GM21390 (cell line): ENCODE results near the gene TBX6.
"Not testable (repeated sequence)": the region's sequence is repeated elsewhere in the genome, so short reads cannot be mapped to it uniquely, and the experiment has no call there.

Experiments used
- ATAC-seq: cut with Tn5 transposase; IDR thresholded peaks from one replicate; pipeline ENCODE4 v1.9.1; 2021; ENCODE audit not compliant: unreplicated experiment

TBX6 gene

GRCh38 chr16:30091474-30092372 is at the start of gene TBX6:
TSS of gene TBX6 (minus strand) at chr16:30091924. CDS start at chr16:30091193, 731 bp downstream.
- ATAC-seq = peak; percentile 63

DNA sequence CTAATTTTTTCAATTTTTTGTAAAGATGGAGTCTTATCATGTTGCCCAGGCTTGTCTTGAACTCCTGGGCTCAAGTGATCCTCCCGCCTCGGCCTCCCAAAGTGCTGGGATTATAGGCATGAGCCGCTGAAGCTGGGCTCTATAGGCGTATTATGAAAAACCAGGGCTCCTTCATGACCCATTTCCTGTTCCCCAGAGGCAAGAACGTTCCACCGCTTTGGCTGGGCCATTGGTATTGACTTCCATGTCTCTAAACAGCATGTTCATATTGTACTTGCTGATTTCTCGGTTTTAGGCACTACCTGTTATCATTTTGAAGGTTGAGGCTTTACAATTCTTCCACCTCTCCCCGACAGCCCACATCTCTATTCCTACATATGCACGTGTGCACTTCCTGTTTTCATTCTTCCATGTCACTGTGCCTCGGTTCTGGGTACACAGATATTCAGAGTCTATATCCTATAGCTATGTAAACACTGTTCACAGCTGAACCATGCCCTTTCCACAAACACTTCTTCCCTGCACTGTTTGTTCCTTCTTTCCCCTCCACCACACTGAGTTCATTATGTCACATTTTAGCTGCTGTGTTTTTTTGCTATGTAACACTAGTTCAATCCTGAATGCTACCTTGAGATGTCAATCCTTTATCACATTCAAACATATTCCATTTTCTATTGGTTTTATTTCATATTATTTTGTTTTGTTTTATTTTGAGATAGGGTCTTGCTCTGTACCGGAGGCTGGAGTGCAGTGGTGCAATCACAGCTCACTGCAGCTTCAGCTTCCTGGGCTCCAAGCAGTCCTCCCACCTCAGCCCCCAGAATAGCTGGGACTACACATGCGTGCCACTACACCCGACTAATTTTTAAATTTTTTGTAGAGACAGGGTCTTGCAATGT is 48.1 kb upstream of the TBX6 start:
- ATAC-seq = no peak

DNA sequence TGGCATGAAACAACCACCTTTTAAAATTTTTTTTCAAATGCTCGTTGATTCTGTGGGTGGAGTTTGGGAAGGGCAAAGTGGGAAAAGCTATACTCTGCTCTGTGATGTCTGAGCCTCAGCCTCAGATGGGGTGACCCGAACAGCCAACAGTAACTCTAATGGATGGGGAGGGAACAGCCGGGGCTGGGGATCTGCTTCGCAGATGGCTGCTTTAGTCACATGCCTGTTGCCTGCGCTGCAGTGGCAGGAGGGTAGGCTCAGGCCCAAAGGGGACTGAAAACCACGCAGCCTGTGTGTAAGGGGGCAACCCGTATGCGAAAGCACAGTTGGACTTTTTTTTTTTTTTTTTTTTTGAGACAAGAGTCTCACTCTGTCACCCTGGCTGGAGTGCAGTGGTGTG is 46.2 kb upstream of the TBX6 start:
- ATAC-seq = no peak

DNA sequence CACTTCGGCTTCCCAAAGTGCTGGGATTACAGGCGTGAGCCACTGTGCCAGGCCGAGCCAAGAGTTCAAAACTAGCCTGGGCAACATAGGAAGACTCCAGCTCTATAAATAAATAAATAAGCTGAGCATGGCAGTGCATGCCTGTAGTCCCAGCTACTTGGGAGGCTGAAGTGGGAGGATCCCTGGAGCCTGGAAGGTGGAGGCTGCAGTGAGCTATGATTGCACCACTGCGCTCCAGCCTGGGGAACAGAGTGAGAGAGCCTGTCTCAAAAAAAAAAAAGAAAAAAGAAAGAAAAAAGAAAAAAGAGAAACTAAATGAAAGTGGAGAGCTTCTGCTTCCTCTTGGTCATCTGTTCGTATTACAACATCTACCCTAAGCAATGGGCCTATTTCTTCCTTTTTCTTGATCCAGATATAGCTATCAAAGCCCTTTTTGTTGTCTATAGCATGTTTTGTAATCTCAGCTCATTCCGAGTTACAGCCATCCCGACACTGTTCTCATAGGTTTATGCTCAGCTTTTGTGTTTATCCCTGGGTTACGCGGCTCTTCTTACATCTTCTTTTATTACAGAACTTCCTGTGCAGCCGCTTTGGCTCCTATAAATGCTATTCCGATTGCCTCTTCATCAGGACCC is 45.4 kb upstream of the TBX6 start:
- no peak for ATAC-seq

GRCh38 chr16:30132591-30132990 is 40.9 kb upstream of the TBX6 start:
- ATAC-seq = no peak

GRCh38 chr16:30131869-30132475 is 40.2 kb upstream of the TBX6 start:
- ATAC-seq = no peak

GRCh38 chr16:30127993-30128392 is 36.3 kb upstream of the TBX6 start:
- ATAC-seq = no peak

DNA sequence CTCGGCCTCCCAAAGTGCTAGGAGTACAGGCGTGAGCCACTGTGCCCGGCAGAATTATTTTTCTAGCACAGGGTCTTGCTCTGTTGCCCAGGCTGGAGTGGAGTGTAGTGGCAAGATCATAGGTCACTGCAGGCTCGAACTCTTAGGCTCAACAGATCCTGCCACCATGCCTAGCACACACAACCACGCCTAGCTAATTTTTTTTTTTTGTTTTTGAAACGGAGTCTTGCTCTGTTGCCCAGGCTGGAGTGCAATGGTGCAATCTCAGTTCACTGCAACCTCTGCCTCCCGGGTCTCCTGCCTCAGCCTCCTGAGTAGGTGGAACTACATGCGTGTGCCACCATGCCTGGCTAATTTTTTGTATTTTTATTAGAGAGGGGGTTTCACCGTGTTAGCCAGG is 34.0 kb upstream of the TBX6 start:
- ATAC-seq = not testable (repeated sequence)

- ATAC-seq = no peak
Measured at GRCh38 chr16:30124985-30125379, 33.3 kb upstream of the TBX6 start.

GRCh38 chr16:30122604-30123160 is 31.0 kb upstream of the TBX6 start:
- no peak for ATAC-seq

- no peak for ATAC-seq
Measured at GRCh38 chr16:30121741-30122571, 30.2 kb upstream of the TBX6 start.

GRCh38 chr16:30120340-30121105 is 28.8 kb upstream of the TBX6 start:
- no peak for ATAC-seq

DNA sequence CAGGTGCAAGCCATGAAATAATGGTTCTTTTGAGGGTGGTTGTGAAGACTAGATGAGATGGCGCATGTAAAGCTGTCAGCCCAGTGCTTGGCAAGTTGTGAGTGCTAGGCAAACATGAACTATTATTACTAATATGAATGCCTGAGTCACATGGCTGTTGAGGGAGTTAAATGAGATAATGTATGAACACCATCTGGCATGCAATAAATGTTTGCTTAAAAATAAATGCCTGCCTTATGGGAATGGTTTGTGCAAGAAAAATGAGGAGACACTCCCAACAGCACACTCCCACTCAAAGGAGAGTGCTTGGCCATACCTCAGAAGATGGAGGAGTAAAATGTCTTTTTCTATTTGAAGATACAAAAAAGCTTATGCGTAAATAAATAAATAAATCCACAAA is 27.7 kb upstream of the TBX6 start:
- no peak for ATAC-seq

DNA sequence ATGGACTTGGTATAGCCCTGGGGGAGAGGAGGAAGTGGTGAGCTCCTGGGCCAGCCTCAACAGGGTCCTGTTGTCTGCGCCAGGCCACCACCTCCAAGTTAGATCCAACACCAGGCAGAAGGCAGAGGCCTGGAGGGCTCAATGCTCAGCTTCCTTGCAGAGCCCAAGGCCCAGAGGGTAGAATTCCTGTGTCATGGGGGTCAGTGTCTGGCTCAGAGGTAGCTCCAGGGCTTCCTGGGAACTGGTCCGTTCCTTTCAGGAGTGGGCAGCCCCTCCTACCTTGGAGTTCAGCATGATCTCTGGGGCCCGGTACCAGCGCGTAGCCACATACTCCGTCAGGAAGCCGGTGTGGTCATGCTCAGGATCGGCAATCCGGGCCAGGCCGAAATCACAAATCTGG is 26.0 kb upstream of the TBX6 start:
- ATAC-seq = no peak

DNA sequence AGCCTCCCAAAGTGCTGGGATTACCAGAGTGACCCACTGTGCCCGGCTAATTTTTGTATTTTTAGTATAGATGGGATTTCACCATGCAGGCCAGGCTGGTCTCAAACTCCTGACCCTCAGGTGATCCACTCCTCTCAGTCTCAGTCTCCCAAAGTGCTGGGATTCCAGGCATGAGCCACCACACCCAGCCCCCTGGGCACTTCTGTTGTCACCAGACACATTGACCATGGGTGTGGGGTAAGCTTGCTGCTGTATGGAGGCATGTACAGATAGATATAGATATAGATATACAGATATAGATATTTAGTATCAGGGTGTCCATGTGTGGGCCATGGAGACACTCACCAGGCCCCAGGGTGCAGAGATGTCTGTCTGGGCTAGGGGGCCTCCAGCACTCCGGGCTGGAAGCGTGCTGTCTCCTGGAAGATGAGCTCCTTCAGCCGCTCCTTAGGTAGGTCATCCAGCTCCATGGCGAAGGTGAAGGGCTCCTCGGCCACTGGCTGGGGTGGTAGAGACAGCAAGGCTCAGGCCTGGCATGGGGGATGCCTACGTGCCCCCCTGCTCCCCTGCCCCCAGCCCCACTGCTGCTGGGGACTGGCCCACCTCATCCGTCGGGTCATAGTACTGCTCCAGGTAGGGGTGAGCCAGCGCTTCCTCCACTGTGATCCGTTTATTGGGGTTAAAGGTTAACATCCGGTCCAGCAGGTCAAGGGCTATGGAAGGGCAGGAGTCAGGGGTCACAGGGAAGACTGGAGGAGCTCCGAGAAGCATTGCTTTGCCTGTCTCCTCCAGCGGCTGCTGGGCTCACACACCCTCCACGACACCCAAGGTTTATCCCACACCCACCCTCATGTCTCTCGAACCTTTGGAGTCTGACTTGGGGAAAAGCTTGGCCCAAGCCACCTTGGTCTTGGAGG is 24.8 kb upstream of the TBX6 start:
- ATAC-seq = no peak

- no peak for ATAC-seq
Measured at GRCh38 chr16:30115238-30115637, 23.5 kb upstream of the TBX6 start.

DNA sequence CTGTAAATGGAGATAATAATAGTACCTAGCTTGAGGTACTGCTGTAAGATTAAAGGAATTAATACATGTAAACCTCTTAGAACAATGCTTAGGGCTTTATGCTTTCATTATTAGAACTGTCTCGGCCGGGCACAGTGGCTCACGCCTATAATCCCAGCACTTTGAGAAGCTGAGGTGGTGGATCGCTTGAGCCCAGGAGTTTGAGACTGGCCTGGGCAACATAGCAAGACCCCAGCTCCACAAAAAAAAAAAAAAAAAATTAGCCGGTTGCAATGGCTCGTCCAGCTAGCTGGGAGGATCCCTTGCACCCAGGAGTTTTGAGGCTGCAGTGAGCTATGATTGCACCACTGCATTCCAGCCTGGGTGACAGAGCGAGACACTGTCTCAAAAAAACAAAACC is 23.1 kb upstream of the TBX6 start:
- not testable (repeated sequence) for ATAC-seq

DNA sequence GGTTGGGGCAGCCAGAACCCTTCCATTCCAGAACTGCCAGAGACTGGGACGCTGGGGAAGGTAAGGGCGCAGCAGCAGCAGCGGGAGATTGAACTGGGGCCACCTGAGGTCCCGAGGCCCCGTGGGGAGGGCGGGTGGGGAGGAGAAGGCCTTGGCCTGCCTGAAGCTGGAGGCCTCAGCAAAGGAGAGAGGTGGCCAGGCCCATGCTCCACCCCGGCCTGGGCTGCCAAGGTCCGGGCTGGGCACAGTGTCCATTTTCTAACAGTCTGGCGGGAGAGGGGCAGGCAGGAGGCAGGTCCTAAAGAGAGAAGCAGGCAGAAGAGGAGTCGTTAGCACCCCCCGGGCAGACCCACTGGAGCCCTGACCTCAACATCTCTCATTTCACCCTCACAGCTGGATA is 22.7 kb upstream of the TBX6 start:
- no peak for ATAC-seq
